ENCODE results near the gene BNIP3.

Gene BNIP3

DNA sequence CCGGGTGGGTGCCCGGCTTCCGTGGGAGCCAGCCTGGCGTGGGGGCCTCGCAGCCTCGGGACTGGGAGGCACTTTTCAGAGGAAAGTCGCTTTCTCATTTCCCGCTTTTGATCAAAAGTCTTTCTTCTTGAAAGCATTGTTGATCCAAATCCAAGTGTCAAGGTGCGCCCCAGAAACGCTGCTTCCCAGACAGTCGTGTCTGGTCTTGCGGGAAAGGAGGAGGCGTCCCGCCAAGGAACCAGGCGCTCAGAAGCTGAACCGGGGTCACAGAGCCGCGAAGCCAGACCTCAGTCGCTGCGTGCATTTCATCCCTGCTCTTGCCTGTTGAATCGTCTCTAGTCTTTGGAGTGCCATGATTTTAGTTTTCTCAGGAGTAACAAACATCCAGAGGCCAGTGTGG lies 1.1 kb upstream of the BNIP3 start:
- TF ChIP-seq YY1 (IDR thresholded peaks at IDR 0.05; ENCODE audit: insufficient read depth, insufficient read length) (no peak), SUZ12 (IDR thresholded peaks at IDR 0.05; ENCODE audit: extremely low read depth, insufficient read depth, insufficient read length) (no peak), ZNF274 (IDR thresholded peaks at IDR 0.05; ENCODE audit: low read depth, low read length) (no peak)
- H3K9ac ChIP-seq (ENCODE audit: insufficient read length, low read depth) = peak overlapping the region; percentile 79
- H3K27me3 ChIP-seq (ENCODE audit: insufficient read depth, insufficient read length) = peaks cover 25% of the 10 kb centered on the region
- H3K4me3 ChIP-seq (ENCODE audit: insufficient read length, low read depth) = peak overlapping the region; percentile 63
- H3K4me1 ChIP-seq (ENCODE audit: insufficient read depth, insufficient read length) = peaks cover 4% of the 10 kb centered on the region
- no peaks in the 10 kb centered on the region for H3K36me3 ChIP-seq (ENCODE audit: insufficient read depth, insufficient read length, low read length)
- DNase-seq (ENCODE audit: low read depth, low spot score) = no peak
- no peaks in the 10 kb centered on the region; the same call in 1 of the 2 replicates for H3K9me3 ChIP-seq (ENCODE audit: insufficient read depth, low read length)

DNA sequence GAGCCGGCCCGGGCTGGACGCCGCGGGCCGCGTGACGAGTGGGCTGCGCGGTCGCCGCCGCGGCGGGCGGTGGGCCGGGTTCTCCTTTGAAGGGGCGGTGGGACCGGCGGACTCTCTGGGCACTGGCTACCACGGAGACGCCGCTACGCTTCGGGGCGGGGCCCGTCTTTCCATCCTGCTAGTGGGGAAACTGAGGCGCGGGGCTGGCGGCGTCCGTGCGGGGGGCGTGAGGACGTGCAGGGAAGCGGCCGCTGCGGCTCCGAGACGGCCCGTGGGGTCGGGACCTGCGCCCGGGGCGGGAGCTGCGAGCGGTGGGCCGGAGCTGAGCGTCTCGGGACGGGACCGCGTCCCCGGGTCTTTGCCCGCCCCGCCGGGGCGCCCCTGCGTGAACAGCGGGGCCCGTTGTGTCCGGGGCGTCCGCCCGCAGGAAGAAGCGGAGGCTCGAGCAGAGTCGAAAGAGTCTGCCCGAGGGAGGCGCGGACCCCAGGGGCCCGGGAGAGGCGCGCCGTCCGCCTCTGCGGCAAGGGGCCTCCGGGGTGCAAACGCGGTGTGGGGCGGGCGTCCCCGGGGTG lies 548 bp upstream of the BNIP3 start:
- no peak for DNase-seq (ENCODE audit: low read depth, low spot score)
- Histone ChIP-seq H3K36me3 (ENCODE audit: insufficient read depth, insufficient read length, low read length) (no peaks in the 10 kb centered on the region), H3K4me3 (ENCODE audit: insufficient read length, low read depth) (peak overlapping the region; percentile 63), H3K27me3 (ENCODE audit: insufficient read depth, insufficient read length) (peaks cover 25% of the 10 kb centered on the region), H3K9ac (ENCODE audit: insufficient read length, low read depth) (peak overlapping the region; percentile 79), H3K9me3 (ENCODE audit: insufficient read depth, low read length) (no peaks in the 10 kb centered on the region; the same call in 1 of the 2 replicates), H3K4me1 (ENCODE audit: insufficient read depth, insufficient read length) (peaks cover 4% of the 10 kb centered on the region)
- TF ChIP-seq ZNF274 (IDR thresholded peaks at IDR 0.05; ENCODE audit: low read depth, low read length) (no peak), YY1 (IDR thresholded peaks at IDR 0.05; ENCODE audit: insufficient read depth, insufficient read length) (no peak), SUZ12 (IDR thresholded peaks at IDR 0.05; ENCODE audit: extremely low read depth, insufficient read depth, insufficient read length) (no peak)

DNA sequence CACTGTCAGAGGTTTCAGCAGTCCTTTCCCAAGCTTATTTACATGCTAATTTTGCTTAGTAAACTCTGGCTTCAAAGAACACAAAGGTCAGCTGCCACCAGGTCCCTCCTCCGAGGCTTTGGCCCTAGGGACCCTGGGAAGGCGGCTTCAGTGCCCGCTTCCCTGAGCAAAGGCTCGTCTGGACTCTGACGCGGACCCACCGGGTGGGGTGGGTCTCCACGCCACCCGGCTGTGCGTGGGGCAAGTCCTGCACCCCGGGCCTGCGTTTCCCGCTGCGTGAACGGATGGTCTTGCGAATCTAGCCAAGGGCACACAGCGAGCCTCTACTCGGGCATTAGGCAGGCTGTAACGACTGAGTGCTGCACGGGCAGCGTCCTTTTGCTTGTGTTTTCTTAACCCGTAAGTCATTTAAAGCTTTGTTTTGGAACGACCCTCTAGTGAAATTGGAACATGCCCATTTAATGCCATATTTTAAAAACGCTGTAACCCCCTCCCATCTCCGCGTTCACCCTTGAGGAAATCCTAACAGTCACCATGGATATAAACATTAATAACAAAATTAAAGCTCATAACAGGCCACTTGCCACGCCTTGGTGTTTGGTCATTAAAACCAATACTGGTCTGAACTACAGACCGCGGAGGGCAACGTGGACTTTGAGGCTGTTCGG lies 828 bp downstream of the BNIP3 start:
- Histone ChIP-seq H3K36me3 (ENCODE audit: insufficient read depth, insufficient read length, low read length) (no peaks in the 10 kb centered on the region), H3K4me3 (ENCODE audit: insufficient read length, low read depth) (peak overlapping the region; percentile 75), H3K4me1 (ENCODE audit: insufficient read depth, insufficient read length) (peaks cover 4% of the 10 kb centered on the region), H3K9ac (ENCODE audit: insufficient read length, low read depth) (peak overlapping the region; percentile 88), H3K9me3 (ENCODE audit: insufficient read depth, low read length) (no peaks in the 10 kb centered on the region), H3K27me3 (ENCODE audit: insufficient read depth, insufficient read length) (peaks cover 24% of the 10 kb centered on the region)
- DNase-seq (ENCODE audit: low read depth, low spot score) = no peak
- no peak for TF ChIP-seq SUZ12 (IDR thresholded peaks at IDR 0.05; ENCODE audit: extremely low read depth, insufficient read depth, insufficient read length)
- no peak for TF ChIP-seq ZNF274 (IDR thresholded peaks at IDR 0.05; ENCODE audit: low read depth, low read length)
- no peak for TF ChIP-seq YY1 (IDR thresholded peaks at IDR 0.05; ENCODE audit: insufficient read depth, insufficient read length)

DNA sequence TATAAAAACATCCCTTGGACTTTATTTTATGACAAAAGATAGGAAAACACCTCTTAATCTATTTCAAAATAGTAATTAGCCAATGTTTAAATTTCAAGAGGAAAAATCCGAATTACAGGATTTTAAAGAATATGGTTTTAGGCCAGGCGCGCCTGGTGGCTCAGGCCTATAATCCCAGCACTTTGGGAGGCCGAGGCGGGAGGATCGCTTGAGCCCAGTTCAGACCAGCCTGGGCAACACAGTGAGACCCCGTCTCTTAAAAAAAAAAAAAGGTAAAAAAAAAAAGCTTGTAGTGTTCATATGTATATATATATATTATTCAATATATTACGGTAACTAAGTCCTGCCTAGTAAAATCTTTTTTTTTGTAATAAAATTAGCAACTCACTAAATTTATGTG lies 1.4 kb downstream of the BNIP3 start:
- TF ChIP-seq ZNF274 (IDR thresholded peaks at IDR 0.05; ENCODE audit: low read depth, low read length) (no peak), SUZ12 (IDR thresholded peaks at IDR 0.05; ENCODE audit: extremely low read depth, insufficient read depth, insufficient read length) (no peak), YY1 (IDR thresholded peaks at IDR 0.05; ENCODE audit: insufficient read depth, insufficient read length) (no peak)
- H3K9ac ChIP-seq (ENCODE audit: insufficient read length, low read depth) = no peak overlapping the region
- DNase-seq (ENCODE audit: low read depth, low spot score) = no peak
- H3K27me3 ChIP-seq (ENCODE audit: insufficient read depth, insufficient read length) = peaks cover 21% of the 10 kb centered on the region
- H3K9me3 ChIP-seq (ENCODE audit: insufficient read depth, low read length) = no peaks in the 10 kb centered on the region
- peaks cover 4% of the 10 kb centered on the region for H3K4me1 ChIP-seq (ENCODE audit: insufficient read depth, insufficient read length)
- H3K36me3 ChIP-seq (ENCODE audit: insufficient read depth, insufficient read length, low read length) = no peaks in the 10 kb centered on the region
- H3K4me3 ChIP-seq (ENCODE audit: insufficient read length, low read depth) = peak overlapping the region; percentile 75

DNA sequence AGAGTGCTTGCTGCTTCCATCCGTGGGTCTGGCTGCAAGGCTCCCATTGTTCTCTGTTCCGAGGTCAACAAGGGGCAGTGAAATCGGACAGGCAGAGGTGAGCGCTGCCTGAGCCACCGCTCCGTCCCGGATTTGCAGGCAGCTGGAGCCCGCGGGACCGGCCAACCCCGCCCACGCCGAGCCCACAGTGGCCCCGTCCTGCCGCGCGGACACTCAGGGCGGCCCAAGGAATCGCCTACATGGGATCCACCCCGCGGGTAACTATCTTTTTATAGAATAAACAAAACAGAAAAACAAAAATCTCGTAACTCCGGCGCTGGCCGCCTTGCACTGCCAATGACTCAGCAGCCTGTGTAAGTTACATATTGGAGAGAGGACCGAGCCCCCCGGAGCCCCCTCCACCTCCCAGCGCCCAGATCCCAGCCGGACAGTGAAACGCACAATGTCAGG lies 1.9 kb downstream of the BNIP3 start:
- Histone ChIP-seq H3K4me3 (ENCODE audit: insufficient read length, low read depth) (no peak overlapping the region), H3K36me3 (ENCODE audit: insufficient read depth, insufficient read length, low read length) (no peaks in the 10 kb centered on the region), H3K9me3 (ENCODE audit: insufficient read depth, low read length) (no peaks in the 10 kb centered on the region), H3K4me1 (ENCODE audit: insufficient read depth, insufficient read length) (peaks cover 4% of the 10 kb centered on the region), H3K27me3 (ENCODE audit: insufficient read depth, insufficient read length) (peaks cover 21% of the 10 kb centered on the region), H3K9ac (ENCODE audit: insufficient read length, low read depth) (no peak overlapping the region)
- DNase-seq (ENCODE audit: low read depth, low spot score) = no peak
- TF ChIP-seq ZNF274 (IDR thresholded peaks at IDR 0.05; ENCODE audit: low read depth, low read length) (no peak), SUZ12 (IDR thresholded peaks at IDR 0.05; ENCODE audit: extremely low read depth, insufficient read depth, insufficient read length) (no peak), YY1 (IDR thresholded peaks at IDR 0.05; ENCODE audit: insufficient read depth, insufficient read length) (no peak)

DNA sequence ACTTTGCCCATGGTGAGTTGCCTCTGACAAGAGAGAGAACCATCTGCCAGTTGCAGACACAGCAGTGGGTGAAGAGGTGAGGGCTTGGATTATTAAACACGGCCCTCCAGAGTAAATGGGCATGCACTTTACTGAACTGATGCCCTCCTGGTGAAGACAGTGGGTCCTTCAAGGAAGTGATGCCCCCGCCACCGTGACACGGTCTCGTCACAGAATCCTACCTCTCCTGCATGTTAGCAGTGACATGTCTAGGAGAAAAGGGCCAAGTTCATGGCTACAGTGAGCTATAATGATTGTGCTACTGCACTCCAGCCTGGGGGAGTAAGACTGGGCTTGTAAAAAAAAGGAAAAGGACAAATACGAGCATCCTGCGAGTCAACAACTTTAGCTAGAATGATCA lies 2.4 kb downstream of the BNIP3 start:
- TF ChIP-seq SUZ12 (IDR thresholded peaks at IDR 0.05; ENCODE audit: extremely low read depth, insufficient read depth, insufficient read length) (no peak), YY1 (IDR thresholded peaks at IDR 0.05; ENCODE audit: insufficient read depth, insufficient read length) (no peak), ZNF274 (IDR thresholded peaks at IDR 0.05; ENCODE audit: low read depth, low read length) (no peak)
- Histone ChIP-seq H3K36me3 (ENCODE audit: insufficient read depth, insufficient read length, low read length) (no peaks in the 10 kb centered on the region), H3K4me1 (ENCODE audit: insufficient read depth, insufficient read length) (peaks cover 4% of the 10 kb centered on the region), H3K27me3 (ENCODE audit: insufficient read depth, insufficient read length) (peaks cover 21% of the 10 kb centered on the region), H3K9me3 (ENCODE audit: insufficient read depth, low read length) (no peaks in the 10 kb centered on the region), H3K4me3 (ENCODE audit: insufficient read length, low read depth) (no peak overlapping the region), H3K9ac (ENCODE audit: insufficient read length, low read depth) (no peak overlapping the region)
- DNase-seq (ENCODE audit: low read depth, low spot score) = no peak

DNA sequence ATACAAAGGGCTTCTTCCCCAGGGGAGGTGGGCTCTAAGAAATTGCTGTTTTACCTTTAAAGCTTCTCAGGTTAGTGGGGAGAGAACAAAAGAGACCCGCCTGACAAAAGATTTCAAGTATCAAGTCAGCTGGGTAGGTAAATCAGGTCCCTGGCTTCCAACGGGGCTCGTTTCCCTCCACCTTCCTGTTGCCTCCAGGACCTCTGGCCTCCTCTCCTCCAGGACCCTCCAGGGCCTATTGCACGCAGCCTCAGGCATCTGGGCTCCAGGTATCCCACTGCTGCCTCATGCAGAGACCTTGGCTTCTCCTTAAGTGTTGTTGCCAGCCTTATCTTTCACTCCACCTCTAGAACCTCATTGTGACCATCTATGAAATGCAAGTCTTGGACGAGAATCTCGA lies 2.9 kb downstream of the BNIP3 start:
- peaks cover 4% of the 10 kb centered on the region for H3K4me1 ChIP-seq (ENCODE audit: insufficient read depth, insufficient read length)
- no peaks in the 10 kb centered on the region for H3K9me3 ChIP-seq (ENCODE audit: insufficient read depth, low read length)
- H3K36me3 ChIP-seq (ENCODE audit: insufficient read depth, insufficient read length, low read length) = peaks cover under 1% of the 10 kb centered on the region
- H3K4me3 ChIP-seq (ENCODE audit: insufficient read length, low read depth) = no peak overlapping the region
- no peak for DNase-seq (ENCODE audit: low read depth, low spot score)
- peaks cover 18% of the 10 kb centered on the region for H3K27me3 ChIP-seq (ENCODE audit: insufficient read depth, insufficient read length)
- no peak for TF ChIP-seq SUZ12 (IDR thresholded peaks at IDR 0.05; ENCODE audit: extremely low read depth, insufficient read depth, insufficient read length)
- no peak for TF ChIP-seq YY1 (IDR thresholded peaks at IDR 0.05; ENCODE audit: insufficient read depth, insufficient read length)
- TF ChIP-seq ZNF274 (IDR thresholded peaks at IDR 0.05; ENCODE audit: low read depth, low read length) = no peak
- no peak overlapping the region for H3K9ac ChIP-seq (ENCODE audit: insufficient read length, low read depth)
